ENCODE results near the gene LZTS2. TPM values are rescaled to one million over a fixed set of nuclear protein-coding genes. Genes with fewer than 3 reads are reported as not detected.

LZTS2 gene
- total RNA-seq, 1 experiment from 2014 or later = 49.1 TPM

- BruUV-seq (replicated peaks) = no TSS peak
- CTCF ChIA-PET = no interaction called here
- H3K36me3 ChIP-seq (ENCODE audit: insufficient read depth, low read length, poor library complexity, severe bottlenecking) = no peaks in the 10 kb centered on the region
- H3K27ac ChIP-seq (ENCODE audit: low read depth, low read length, poor library complexity, severe bottlenecking) = no peak overlapping the region
- TF ChIP-seq EZH2 (IDR thresholded peaks at IDR 0.05; ENCODE audit: borderline replicate concordance, low read depth, low read length, poor library complexity, severe bottlenecking) = no peak
- H3K9me3 ChIP-seq (ENCODE audit: low read depth, low read length, poor library complexity, severe bottlenecking) = no peaks in the 10 kb centered on the region
- intact Hi-C loops (cut with micrococcal nuclease; ENCODE audit: unreplicated experiment) = loop anchor here (2.0 kb wide), 1 partner anchor 19 kb away; no protein-coding TSS in a partner anchor
- DNase-seq (ENCODE audit: low spot score) = no peak
- H3K27me3 ChIP-seq (replicated peaks; ENCODE audit: insufficient read depth, low read depth, low read length, poor library complexity) = no peaks in the 10 kb centered on the region
- H3K4me1 ChIP-seq (ENCODE audit: insufficient read depth, low read length, poor library complexity, severe bottlenecking) = peaks cover 28% of the 10 kb centered on the region
- no peak overlapping the region for H3K4me3 ChIP-seq (ENCODE audit: low read depth, low read length, poor library complexity, severe bottlenecking)
- POLR2A ChIA-PET (ENCODE audit: low non-redundant PET) = no interaction called here
These were observed 48.6 kb downstream of the LZTS2 start for GRCh38 chr10:101047961-101048892.

- ChIA-PET POLR2A (ENCODE audit: low non-redundant PET) (no interaction called here), CTCF (interaction anchor here (0.5 to 2.5 kb wide), 20 partner anchors 8 to 304 kb away, joined by 3 to 18 read pairs (median 6); partner anchors contain the start of genes KAZALD1, PDZD7 and SFXN3)
- peak; percentile 75 for DNase-seq (ENCODE audit: low spot score)
- no TSS peak for BruUV-seq (replicated peaks)
- Histone ChIP-seq H3K4me3 (ENCODE audit: low read depth, low read length, poor library complexity, severe bottlenecking) (peak overlapping the region; percentile 29), H3K9me3 (ENCODE audit: low read depth, low read length, poor library complexity, severe bottlenecking) (no peaks in the 10 kb centered on the region), H3K27me3 (replicated peaks; ENCODE audit: insufficient read depth, low read depth, low read length, poor library complexity) (no peaks in the 10 kb centered on the region), H3K4me1 (ENCODE audit: insufficient read depth, low read length, poor library complexity, severe bottlenecking) (peaks cover 24% of the 10 kb centered on the region), H3K36me3 (ENCODE audit: insufficient read depth, low read length, poor library complexity, severe bottlenecking) (no peaks in the 10 kb centered on the region), H3K27ac (ENCODE audit: low read depth, low read length, poor library complexity, severe bottlenecking) (no peak overlapping the region)
- TF ChIP-seq EZH2 (IDR thresholded peaks at IDR 0.05; ENCODE audit: borderline replicate concordance, low read depth, low read length, poor library complexity, severe bottlenecking) (no peak), CTCF (conservative IDR thresholded peaks at IDR 0.05; ENCODE audit: low read depth, low read length) (peak; percentile 95)
- intact Hi-C loops (cut with micrococcal nuclease; ENCODE audit: unreplicated experiment) = no loop called here
These were observed 50.8 kb downstream of the LZTS2 start for GRCh38 chr10:101050208-101051069.

GRCh38 chr10:101052285-101052684 is 52.7 kb downstream of the LZTS2 start:
- CTCF ChIA-PET = interaction anchor here (1.2 to 2.5 kb wide), 2 partner anchors 12 to 17 kb away, joined by 4 to 16 read pairs; no protein-coding TSS in a partner anchor
- H3K27ac ChIP-seq (ENCODE audit: low read depth, low read length, poor library complexity, severe bottlenecking) = no peak overlapping the region
- H3K4me3 ChIP-seq (ENCODE audit: low read depth, low read length, poor library complexity, severe bottlenecking) = no peak overlapping the region
- BruUV-seq (replicated peaks) = no TSS peak
- TF ChIP-seq CTCF (conservative IDR thresholded peaks at IDR 0.05; ENCODE audit: low read depth, low read length) (no peak), EZH2 (IDR thresholded peaks at IDR 0.05; ENCODE audit: borderline replicate concordance, low read depth, low read length, poor library complexity, severe bottlenecking) (no peak)
- POLR2A ChIA-PET (ENCODE audit: low non-redundant PET) = interaction anchor here (1.4 kb wide), 1 partner anchor 11 kb away, joined by 5 read pairs; no protein-coding TSS in a partner anchor
- H3K9me3 ChIP-seq (ENCODE audit: low read depth, low read length, poor library complexity, severe bottlenecking) = no peaks in the 10 kb centered on the region
- peaks cover 21% of the 10 kb centered on the region for H3K4me1 ChIP-seq (ENCODE audit: insufficient read depth, low read length, poor library complexity, severe bottlenecking)
- no peaks in the 10 kb centered on the region for H3K36me3 ChIP-seq (ENCODE audit: insufficient read depth, low read length, poor library complexity, severe bottlenecking)
- intact Hi-C loops (cut with micrococcal nuclease; ENCODE audit: unreplicated experiment) = no loop called here
- H3K27me3 ChIP-seq (replicated peaks; ENCODE audit: insufficient read depth, low read depth, low read length, poor library complexity) = no peaks in the 10 kb centered on the region
- DNase-seq (ENCODE audit: low spot score) = no peak
